ENCODE measurements around the gene PKLR. TPM values are rescaled to one million over a fixed set of nuclear protein-coding genes. Genes with fewer than 3 reads are reported as not detected.

Gene PKLR
- total and polyA plus RNA-seq, 2 donors (not counting 3 experiments of a cell fraction or from before 2014, with no cell fraction given), result not detected

GRCh38 chr1:155326020-155326526 lies 24.8 kb upstream of the PKLR start:
- H3K9ac ChIP-seq (replicated peaks; ENCODE audit: extremely low read depth, insufficient read depth, low read length), result no peak overlapping the region
- no peaks in the 10 kb centered on the region for H3K9me3 ChIP-seq (replicated peaks; ENCODE audit: control insufficient read depth, insufficient read depth, low read length)
- TF ChIP-seq GATA2 (IDR thresholded peaks at IDR 0.05; ENCODE audit: insufficient read depth, insufficient read length, low read depth, low read length) (no peak), POLR2AphosphoS5 (IDR thresholded peaks at IDR 0.05; ENCODE audit: insufficient read depth, low read depth, low read length) (no peak), CTCF (IDR thresholded peaks at IDR 0.05; ENCODE audit: extremely low read depth in 1 of 2, insufficient read depth in 1 of 2, low read depth in 1 of 2, low read length in 2 of 2) (no peak), MAX (IDR thresholded peaks at IDR 0.05; ENCODE audit: insufficient read depth, insufficient read length) (no peak), FOS (IDR thresholded peaks at IDR 0.05; ENCODE audit: borderline replicate concordance, insufficient read depth, low read length) (no peak), JUN (IDR thresholded peaks at IDR 0.05; ENCODE audit: borderline replicate concordance, insufficient read depth, insufficient read length, low read depth) (no peak), POLR2A (IDR thresholded peaks at IDR 0.05; ENCODE audit: low read depth, low read length) (no peak), EZH2 (IDR thresholded peaks at IDR 0.05; ENCODE audit: borderline replicate concordance, low read depth, low read length, severe bottlenecking) (no peak), MYC (IDR thresholded peaks at IDR 0.05; ENCODE audit: low read depth, low read length) (no peak)
- CTCF ChIA-PET, result interaction anchor here (1.3 to 7.2 kb wide), 2 partner anchors 76 kb away, joined by 6 to 115 read pairs; no protein-coding TSS in a partner anchor
- DNase-seq (ENCODE audit: low read depth, low spot score) (no peak), FAIRE-seq (no peak)
- peaks cover 26% of the 10 kb centered on the region for H3K4me1 ChIP-seq (ENCODE audit: control insufficient read depth, extremely low read depth, insufficient read depth, low read length)
- peaks cover 2 to 20% of the 10 kb centered on the region in 2 experiments for H3K36me3 ChIP-seq (ENCODE audit: control insufficient read depth in 2 of 2, extremely low read depth in 1 of 2, insufficient read depth in 2 of 2, low read length in 2 of 2)
- no peak overlapping the region for H3K4me3 ChIP-seq (replicated peaks in 1 of 3; ENCODE audit: insufficient read depth in 1 of 3, low read depth in 1 of 3, low read length in 3 of 3)
- no TSS peak for BruUV-seq (replicated peaks)
- POLR2A ChIA-PET, result no interaction called here
- H4K20me1 ChIP-seq (replicated peaks; ENCODE audit: control insufficient read depth, extremely low read depth, insufficient read depth, low read length), result no peaks in the 10 kb centered on the region
- intact Hi-C loops (cut with micrococcal nuclease), result no loop called here
- H3K9me1 ChIP-seq (replicated peaks; ENCODE audit: control insufficient read depth, extremely low read depth, insufficient read depth, low read length), result no peaks in the 10 kb centered on the region
- no peak overlapping the region for H3K4me2 ChIP-seq (ENCODE audit: insufficient read depth, low read length)
- no peak overlapping the region for H3K27ac ChIP-seq (ENCODE audit: insufficient read depth, low read depth, low read length)
- dilution Hi-C loops (cut with MboI; ENCODE audit: extremely low pct_ligation_motif_present, low sequenced_read_pairs), result no loop called here
- H2AFZ ChIP-seq (ENCODE audit: low read depth, low read length), result no peak overlapping the region
- no peaks in the 10 kb centered on the region for H3K79me2 ChIP-seq (ENCODE audit: control insufficient read depth, insufficient read depth, low read length)
- no peaks in the 10 kb centered on the region for H3K27me3 ChIP-seq (ENCODE audit: control insufficient read depth in 2 of 2, insufficient read depth in 2 of 2, low read length in 2 of 2)
